CD8-positive, alpha-beta memory T cell (primary cell): Measurements from ENCODE around the gene LIN52. TPM values are rescaled to one million over a fixed set of nuclear protein-coding genes. Genes with fewer than 3 reads are reported as not detected.

ENCODE experiments used
- CTCF ChIA-PET: fragments of 350-600 bp; sonication (Branson Sonifier 250); formaldehyde crosslinking; loops from one replicate; lab custom pipeline; 2021; ENCODE audit warnings: antibody characterized with exemption; lab: Charles Lee
- POLR2A ChIA-PET: fragments of 350-600 bp; sonication (Branson Sonifier 250); formaldehyde crosslinking; loops from one replicate; lab custom pipeline; 2021; ENCODE audit warnings: antibody characterized with exemption; lab: Charles Lee
- DNase-seq, 5 donors: peaks; one replicate each; pipeline versions ENCODE4 v3.0.0 to v3.0.0-alpha.2; 2020 to 2022; ENCODE audit warnings: mixed read lengths in 1 of 5
- H3K27ac ChIP-seq: one replicate; pipeline ENCODE4 v1.7.0; 2013; ENCODE audit warnings: low read depth, mild to moderate bottlenecking, low read length, moderate library complexity
- H3K27me3 ChIP-seq: 2 replicates; pipeline ENCODE4 v1.7.0; 2013; ENCODE audit warnings: low read length, mild to moderate bottlenecking; ENCODE audit not compliant: insufficient read depth, poor library complexity, severe bottlenecking
- H3K36me3 ChIP-seq: 2 replicates; pipeline ENCODE4 v1.7.0; 2013; ENCODE audit warnings: mild to moderate bottlenecking, low read length, moderate library complexity; ENCODE audit not compliant: insufficient read depth
- H3K4me1 ChIP-seq: 2 replicates; pipeline ENCODE4 v1.7.0; 2013; ENCODE audit warnings: mild to moderate bottlenecking, low read length, moderate library complexity; ENCODE audit not compliant: insufficient read depth
- H3K4me3 ChIP-seq: 2 replicates; pipeline ENCODE4 v1.7.0; 2013; ENCODE audit warnings: mild to moderate bottlenecking, low read length
- H3K9me3 ChIP-seq: 2 replicates; pipeline ENCODE4 v1.7.0; 2013; ENCODE audit warnings: mild to moderate bottlenecking, low read length
- H3K27ac Mint-ChIP-seq, 8 donors: one replicate each; pipeline ENCODE4 v1.8.0; 2020 to 2021; ENCODE audit warnings: mixed read lengths in 8 of 8, mild to moderate bottlenecking in 6 of 8, inconsistent platforms in 3 of 8, moderate library complexity in 3 of 8
- H3K27me3 Mint-ChIP-seq, 2 donors: one replicate each; pipeline ENCODE4 v1.8.0; 2020 to 2021; ENCODE audit warnings: mixed read lengths in 2 of 2, mild to moderate bottlenecking in 1 of 2, moderate library complexity in 1 of 2
- H3K36me3 Mint-ChIP-seq, 3 donors: one replicate each; pipeline ENCODE4 v1.8.0; 2020 to 2021; ENCODE audit warnings: mixed read lengths in 3 of 3, inconsistent platforms in 1 of 3, mild to moderate bottlenecking in 1 of 3
- H3K4me1 Mint-ChIP-seq, 3 donors: one replicate each; pipeline ENCODE4 v1.8.0; 2020 to 2021; ENCODE audit warnings: mixed read lengths in 3 of 3, inconsistent platforms in 1 of 3, mild to moderate bottlenecking in 1 of 3
- H3K4me3 Mint-ChIP-seq, 7 donors: one replicate each; pipeline ENCODE4 v1.8.0; 2020 to 2021; ENCODE audit warnings: mixed read lengths in 7 of 7, mild to moderate bottlenecking in 6 of 7, moderate library complexity in 4 of 7, inconsistent platforms in 2 of 7
- H3K9me3 Mint-ChIP-seq, 5 donors: one replicate each; pipeline ENCODE4 v1.8.0; 2020 to 2022; ENCODE audit warnings: mixed read lengths in 5 of 5, mild to moderate bottlenecking in 3 of 5, moderate library complexity in 2 of 5, inconsistent platforms in 1 of 5
- polyA plus RNA-seq: library from polyadenylated mRNA; unstranded; fragments of 300-500 nt; fragmentation: Illumina TruSeq; gene quantifications from one replicate; pipeline ENCODE4 v1.2.3, GENCODE V29; 2021
- total RNA-seq, 2 experiments: library from RNA; stranded (reverse); gene quantifications; one replicate each; pipeline ENCODE4 v1.2.3, GENCODE V29; 2021

LIN52 gene
- total and polyA plus RNA-seq, 3 experiments from 2014 or later, result 13.9 to 19.3 (median 17.7) TPM

GRCh38 chr14:74235017-74235416 is 150.3 kb downstream of the LIN52 start:
- ChIA-PET POLR2A (no interaction called here), CTCF (no interaction called here)
- Mint-ChIP-seq H3K4me1 (peaks cover 0 to 4% (median 0%) of the 10 kb centered on the region in 3 donors), H3K36me3 (no peaks in the 10 kb centered on the region), H3K4me3 (no peak overlapping the region), H3K27me3 (peaks cover 49 to 60% of the 10 kb centered on the region in 2 donors), H3K9me3 (peaks cover 3 to 16% (median 5%) of the 10 kb centered on the region in 5 donors), H3K27ac (no peak overlapping the region)
- Histone ChIP-seq H3K36me3 (no peaks in the 10 kb centered on the region), H3K27ac (no peak overlapping the region), H3K4me3 (no peak overlapping the region), H3K4me1 (no peaks in the 10 kb centered on the region), H3K27me3 (peaks cover 15% of the 10 kb centered on the region), H3K9me3 (no peaks in the 10 kb centered on the region)
- no peak for DNase-seq

- ChIA-PET CTCF (no interaction called here), POLR2A (no interaction called here)
- Histone ChIP-seq H3K36me3 (no peaks in the 10 kb centered on the region), H3K4me3 (no peak overlapping the region), H3K4me1 (peaks cover 6% of the 10 kb centered on the region), H3K27me3 (peaks cover 29% of the 10 kb centered on the region), H3K27ac (no peak overlapping the region), H3K9me3 (no peaks in the 10 kb centered on the region)
- H3K4me3 Mint-ChIP-seq, result no peak overlapping the region
- H3K27ac Mint-ChIP-seq, result peak overlapping the region in 1 of 8 donors; percentile 11
- H3K36me3 Mint-ChIP-seq, result no peaks in the 10 kb centered on the region
- H3K27me3 Mint-ChIP-seq, result peaks cover 51 to 69% of the 10 kb centered on the region in 2 donors
- peaks cover 0 to 7% (median 2%) of the 10 kb centered on the region in 5 donors for H3K9me3 Mint-ChIP-seq
- DNase-seq, result no peak
- peaks cover 12 to 27% (median 15%) of the 10 kb centered on the region in 3 donors for H3K4me1 Mint-ChIP-seq
Observed at GRCh38 chr14:74237441-74237840, 152.7 kb downstream of the LIN52 start.

- peaks cover 43% of the 10 kb centered on the region for H3K27me3 ChIP-seq
- peaks cover 6% of the 10 kb centered on the region for H3K4me1 ChIP-seq
Observed at GRCh38 chr14:74238974-74239847, 154.5 kb downstream of the LIN52 start, which contains the start of gene VSX2. TSS of gene VSX2 (plus strand) at chr14:74239449. CDS start at chr14:74239562, 113 bp downstream.

GRCh38 chr14:74239848-74240793 is 155.4 kb downstream of the LIN52 start:
- Mint-ChIP-seq H3K4me3 (peak overlapping the region in 6 of 7 donors; percentile 39 to 84 (median 54)), H3K9me3 (peaks cover 0 to 2% (median 0%) of the 10 kb centered on the region in 5 donors), H3K27me3 (peaks cover 60 to 79% of the 10 kb centered on the region in 2 donors), H3K4me1 (peaks cover 15 to 34% (median 16%) of the 10 kb centered on the region in 3 donors), H3K36me3 (no peaks in the 10 kb centered on the region), H3K27ac (no peak overlapping the region)
- H3K4me3 ChIP-seq, result peak overlapping the region; percentile 32
- DNase-seq, result no peak
- H3K36me3 ChIP-seq, result no peaks in the 10 kb centered on the region
- no peak overlapping the region for H3K27ac ChIP-seq
- peaks cover 6% of the 10 kb centered on the region for H3K4me1 ChIP-seq
- H3K9me3 ChIP-seq, result no peaks in the 10 kb centered on the region
- CTCF ChIA-PET, result interaction anchor here (0.9 to 1.7 kb wide), 4 partner anchors 10 to 22 kb away, joined by 3 to 6 read pairs (median 4); no protein-coding TSS in a partner anchor
- POLR2A ChIA-PET, result no interaction called here
- H3K27me3 ChIP-seq, result peaks cover 43% of the 10 kb centered on the region

More at GRCh38 chr14:74238974-74239847, 154.5 kb downstream of the LIN52 start, which contains the start of gene VSX2:
- peak within 1 kb of the TSS in 6 of 7 donors; percentile 21 to 81 (median 48) for H3K4me3 Mint-ChIP-seq
- ChIA-PET CTCF (interaction anchor here (1.1 to 1.2 kb wide), 2 partner anchors 11 to 13 kb away, joined by 3 to 4 read pairs; no protein-coding TSS in a partner anchor), POLR2A (interaction anchor here (0.7 kb wide), 1 partner anchor 19 kb away, joined by 4 read pairs; no protein-coding TSS in a partner anchor)
- no peaks in the 10 kb centered on the region for H3K36me3 ChIP-seq
- H3K27ac ChIP-seq, result no peak within 1 kb of the TSS
- H3K27me3 Mint-ChIP-seq, result peaks cover 58 to 77% of the 10 kb centered on the region in 2 donors
- H3K27ac Mint-ChIP-seq, result peak within 1 kb of the TSS in 1 of 8 donors; percentile 1
- peaks cover 15 to 34% (median 16%) of the 10 kb centered on the region in 3 donors for H3K4me1 Mint-ChIP-seq
- H3K9me3 ChIP-seq, result no peaks in the 10 kb centered on the region
- no peak within 1 kb of the TSS for H3K4me3 ChIP-seq
- no peak for DNase-seq
- no peaks in the 10 kb centered on the region for H3K36me3 Mint-ChIP-seq
- H3K9me3 Mint-ChIP-seq, result peaks cover 0 to 2% (median 0%) of the 10 kb centered on the region in 5 donors

- H3K4me1 Mint-ChIP-seq, result peaks cover 15 to 34% (median 16%) of the 10 kb centered on the region in 3 donors
- Histone ChIP-seq H3K9me3 (no peaks in the 10 kb centered on the region), H3K4me1 (peaks cover 6% of the 10 kb centered on the region), H3K4me3 (peak overlapping the region; percentile 32), H3K27me3 (peaks cover 51% of the 10 kb centered on the region), H3K36me3 (no peaks in the 10 kb centered on the region), H3K27ac (no peak overlapping the region)
- H3K27me3 Mint-ChIP-seq, result peaks cover 63 to 84% of the 10 kb centered on the region in 2 donors
- ChIA-PET CTCF (interaction anchor here (0.9 to 1.7 kb wide), 3 partner anchors 9 to 22 kb away, joined by 3 to 6 read pairs (median 3); no protein-coding TSS in a partner anchor), POLR2A (no interaction called here)
- no peak for DNase-seq
- no peaks in the 10 kb centered on the region for H3K36me3 Mint-ChIP-seq
- H3K4me3 Mint-ChIP-seq, result peak overlapping the region; percentile 40 to 84 (median 69)
- peaks cover 0 to 2% (median 0%) of the 10 kb centered on the region in 5 donors for H3K9me3 Mint-ChIP-seq
- no peak overlapping the region for H3K27ac Mint-ChIP-seq
Observed at GRCh38 chr14:74240794-74241651, 156.3 kb downstream of the LIN52 start.

- no peak overlapping the region for H3K27ac ChIP-seq
- no peak overlapping the region for H3K4me3 ChIP-seq
- H3K36me3 ChIP-seq, result no peaks in the 10 kb centered on the region
- ChIA-PET POLR2A (no interaction called here), CTCF (interaction anchor here (1.0 to 1.7 kb wide), 2 partner anchors 10 kb away, joined by 3 to 6 read pairs; no protein-coding TSS in a partner anchor)
- Mint-ChIP-seq H3K4me1 (peaks cover 15 to 34% (median 16%) of the 10 kb centered on the region in 3 donors), H3K36me3 (no peaks in the 10 kb centered on the region), H3K27me3 (peaks cover 62 to 86% of the 10 kb centered on the region in 2 donors), H3K27ac (peak overlapping the region in 1 of 8 donors; percentile 17), H3K4me3 (peak overlapping the region; percentile 40 to 84 (median 69)), H3K9me3 (peaks cover 0 to 2% (median 0%) of the 10 kb centered on the region in 5 donors)
- H3K27me3 ChIP-seq, result peaks cover 55% of the 10 kb centered on the region
- H3K9me3 ChIP-seq, result no peaks in the 10 kb centered on the region
- no peak for DNase-seq
- H3K4me1 ChIP-seq, result peaks cover 6% of the 10 kb centered on the region
Observed at GRCh38 chr14:74241652-74242017, 156.9 kb downstream of the LIN52 start.
